ENCODE measurements around the gene PYGB. TPM values are rescaled to one million over a fixed set of nuclear protein-coding genes. Genes with fewer than 3 reads are reported as not detected.

PYGB gene
- total RNA-seq, 1 donor from 2014 or later = 46.6 TPM

DNA sequence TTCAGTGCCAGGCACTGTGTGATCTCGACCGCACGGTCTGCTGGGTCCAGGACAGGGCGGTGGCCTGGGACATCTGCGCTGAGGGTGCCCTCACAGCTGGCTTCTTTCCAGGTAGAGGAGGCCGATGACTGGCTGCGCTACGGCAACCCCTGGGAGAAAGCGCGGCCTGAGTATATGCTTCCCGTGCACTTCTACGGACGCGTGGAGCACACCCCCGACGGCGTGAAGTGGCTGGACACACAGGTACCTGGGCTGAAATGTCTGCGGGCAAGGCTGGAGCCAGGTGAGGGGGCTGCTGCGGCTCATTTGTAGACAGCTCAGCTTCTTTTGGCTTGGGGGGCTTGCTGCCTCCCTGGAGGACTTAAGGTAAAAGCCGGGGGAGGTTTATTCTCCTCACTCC lies 26.6 kb downstream of the PYGB start:
- H3K36me3 Mint-ChIP-seq = peaks cover 23% of the 10 kb centered on the region

DNA sequence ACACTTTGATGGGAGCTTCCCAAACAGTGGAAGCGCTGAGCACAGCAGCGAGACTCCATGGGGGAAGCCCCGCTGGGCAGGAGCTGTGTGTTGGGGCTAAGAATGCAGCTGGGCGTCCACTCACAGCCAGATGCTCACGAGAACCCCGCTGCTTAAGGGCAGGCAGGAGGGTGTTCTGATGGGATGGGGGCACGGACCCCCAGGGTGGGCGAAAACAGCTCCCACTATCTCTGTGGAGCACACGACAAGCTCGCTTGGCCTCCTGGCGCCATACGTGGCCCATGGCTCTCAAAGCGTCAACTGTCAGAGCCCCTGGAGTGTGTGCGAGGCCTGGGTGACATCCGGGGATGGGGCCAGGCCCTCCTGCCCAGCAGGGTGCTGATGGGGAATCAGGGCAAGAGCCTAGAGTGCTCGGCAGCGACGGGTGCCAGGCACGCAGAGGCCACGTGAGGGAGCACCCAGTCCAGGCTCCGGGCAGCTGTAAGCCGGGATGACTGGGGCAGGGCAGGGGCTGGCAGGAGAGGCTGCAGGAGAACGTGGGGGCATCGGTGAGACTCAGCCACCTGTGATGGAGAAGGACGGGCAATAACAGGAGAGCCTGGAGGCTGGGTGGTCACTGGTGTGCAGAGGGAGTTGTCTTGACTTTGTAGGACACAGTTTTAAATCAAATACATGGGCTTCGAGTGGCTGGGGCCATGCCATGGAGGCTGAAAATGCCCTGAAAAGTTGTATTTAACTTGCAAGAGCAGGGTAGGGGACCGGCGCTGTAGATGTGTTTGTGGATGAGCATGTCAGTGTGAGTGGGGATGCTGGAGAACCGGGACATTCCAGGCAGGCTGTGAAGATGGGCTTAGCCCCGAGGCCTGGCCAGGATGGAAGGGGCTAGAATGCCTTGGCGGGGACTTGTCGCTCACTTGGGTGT lies 27.3 kb downstream of the PYGB start:
- H3K27me3 Mint-ChIP-seq (ENCODE audit: low read depth) = no peaks in the 10 kb centered on the region
- TF ChIP-seq, protein P1, sequence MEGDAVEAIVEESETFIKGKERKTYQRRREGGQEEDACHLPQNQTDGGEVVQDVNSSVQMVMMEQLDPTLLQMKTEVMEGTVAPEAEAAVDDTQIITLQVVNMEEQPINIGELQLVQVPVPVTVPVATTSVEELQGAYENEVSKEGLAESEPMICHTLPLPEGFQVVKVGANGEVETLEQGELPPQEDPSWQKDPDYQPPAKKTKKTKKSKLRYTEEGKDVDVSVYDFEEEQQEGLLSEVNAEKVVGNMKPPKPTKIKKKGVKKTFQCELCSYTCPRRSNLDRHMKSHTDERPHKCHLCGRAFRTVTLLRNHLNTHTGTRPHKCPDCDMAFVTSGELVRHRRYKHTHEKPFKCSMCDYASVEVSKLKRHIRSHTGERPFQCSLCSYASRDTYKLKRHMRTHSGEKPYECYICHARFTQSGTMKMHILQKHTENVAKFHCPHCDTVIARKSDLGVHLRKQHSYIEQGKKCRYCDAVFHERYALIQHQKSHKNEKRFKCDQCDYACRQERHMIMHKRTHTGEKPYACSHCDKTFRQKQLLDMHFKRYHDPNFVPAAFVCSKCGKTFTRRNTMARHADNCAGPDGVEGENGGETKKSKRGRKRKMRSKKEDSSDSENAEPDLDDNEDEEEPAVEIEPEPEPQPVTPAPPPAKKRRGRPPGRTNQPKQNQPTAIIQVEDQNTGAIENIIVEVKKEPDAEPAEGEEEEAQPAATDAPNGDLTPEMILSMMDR (IDR thresholded peaks at IDR 0.05; ENCODE audit: unreplicated experiment) = no peak
- no peak overlapping the region for H3K4me3 Mint-ChIP-seq
- H3K27ac Mint-ChIP-seq = no peak overlapping the region
- peaks cover 20% of the 10 kb centered on the region for H3K36me3 Mint-ChIP-seq
- no peaks in the 10 kb centered on the region for H3K9me3 Mint-ChIP-seq
- DNase-seq (ENCODE audit: low spot score in 2 of 2, unreplicated experiment in 2 of 2) = peak in 1 of 2 experiments; percentile 14
- no peaks in the 10 kb centered on the region for H3K4me1 Mint-ChIP-seq

More for the DNA sequence above, 26.6 kb downstream of the PYGB start:
- DNase-seq (ENCODE audit: low spot score in 2 of 2, unreplicated experiment in 2 of 2) = peak in 1 of 2 experiments; percentile 16
- H3K27ac Mint-ChIP-seq = no peak overlapping the region
- no peaks in the 10 kb centered on the region for H3K4me1 Mint-ChIP-seq
- TF ChIP-seq, protein P1 (IDR thresholded peaks at IDR 0.05; ENCODE audit: unreplicated experiment) = no peak
- no peak overlapping the region for H3K4me3 Mint-ChIP-seq
- H3K27me3 Mint-ChIP-seq (ENCODE audit: low read depth) = no peaks in the 10 kb centered on the region
- no peaks in the 10 kb centered on the region for H3K9me3 Mint-ChIP-seq

DNA sequence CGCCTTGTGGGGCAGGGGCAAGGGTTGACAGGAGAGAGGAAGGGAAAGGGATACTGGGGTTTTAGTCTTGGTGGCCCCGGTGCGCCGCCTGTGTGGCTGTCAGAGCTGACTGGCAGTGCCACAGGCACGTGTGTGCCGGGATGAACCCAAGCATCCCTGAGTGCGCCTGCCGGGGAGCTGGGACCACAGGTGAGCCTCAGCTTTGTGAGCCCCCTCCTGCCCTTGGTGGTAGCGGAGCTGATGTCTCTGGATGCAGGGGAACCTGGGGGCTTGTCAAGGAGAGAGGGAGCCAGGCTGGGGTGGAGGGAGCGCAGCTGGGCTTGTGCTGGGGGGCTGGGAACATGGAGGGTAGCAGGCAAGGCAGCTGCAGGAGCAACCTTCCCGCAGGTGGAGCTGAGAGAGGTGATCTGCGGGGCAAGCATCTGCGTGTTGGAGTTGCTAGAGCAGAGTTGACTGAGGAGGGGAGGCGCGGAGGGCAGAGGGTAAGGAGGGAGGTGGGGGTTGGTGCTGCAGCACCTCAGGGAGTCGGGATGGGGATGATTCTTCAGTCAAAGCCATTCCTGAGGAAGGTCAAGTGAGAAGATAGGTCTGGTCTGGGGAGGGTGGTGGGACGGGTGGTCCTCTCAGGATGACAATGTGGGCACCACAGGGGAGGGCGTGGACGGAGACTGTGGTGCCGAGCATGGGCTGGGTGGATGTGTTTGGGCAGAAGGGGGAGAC lies 28.1 kb downstream of the PYGB start:
- Mint-ChIP-seq H3K4me3 (no peak overlapping the region), H3K27ac (no peak overlapping the region), H3K36me3 (peaks cover 20% of the 10 kb centered on the region), H3K4me1 (no peaks in the 10 kb centered on the region), H3K9me3 (no peaks in the 10 kb centered on the region), H3K27me3 (ENCODE audit: low read depth) (no peaks in the 10 kb centered on the region)
- DNase-seq (ENCODE audit: low spot score in 2 of 2, unreplicated experiment in 2 of 2) = peak in 1 of 2 experiments; percentile 16
- TF ChIP-seq, protein P1 (IDR thresholded peaks at IDR 0.05; ENCODE audit: unreplicated experiment) = no peak

DNA sequence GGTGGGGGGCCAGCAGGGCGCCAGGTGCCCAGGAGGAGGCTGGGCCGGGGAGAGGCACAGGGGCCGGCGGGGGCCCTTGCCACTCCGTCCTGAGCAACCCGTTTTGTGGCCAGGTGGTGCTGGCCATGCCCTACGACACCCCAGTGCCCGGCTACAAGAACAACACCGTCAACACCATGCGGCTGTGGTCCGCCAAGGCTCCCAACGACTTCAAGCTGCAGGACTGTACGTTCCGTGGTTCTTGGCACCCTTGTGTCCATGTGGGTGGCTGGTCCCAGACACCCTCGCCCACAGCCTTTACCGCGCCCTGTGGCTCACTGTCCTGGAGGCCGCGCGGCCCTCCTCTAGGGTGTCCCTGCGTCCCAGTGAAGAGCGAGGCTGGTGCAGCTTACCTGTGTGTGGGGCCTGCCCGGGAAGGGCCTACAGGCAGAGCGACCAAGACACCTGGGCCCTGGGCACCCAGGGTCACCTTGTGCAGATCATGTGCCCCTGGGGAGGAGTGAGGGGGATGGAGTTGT lies 28.7 kb downstream of the PYGB start:
- TF ChIP-seq, protein P1 (IDR thresholded peaks at IDR 0.05; ENCODE audit: unreplicated experiment) = no peak
- H3K36me3 Mint-ChIP-seq = peaks cover 16% of the 10 kb centered on the region
- peak in 1 of 2 experiments; percentile 13 for DNase-seq (ENCODE audit: low spot score in 2 of 2, unreplicated experiment in 2 of 2)
- no peak overlapping the region for H3K27ac Mint-ChIP-seq
- no peak overlapping the region for H3K4me3 Mint-ChIP-seq
- H3K27me3 Mint-ChIP-seq (ENCODE audit: low read depth) = no peaks in the 10 kb centered on the region
- no peaks in the 10 kb centered on the region for H3K9me3 Mint-ChIP-seq
- H3K4me1 Mint-ChIP-seq = no peaks in the 10 kb centered on the region

DNA sequence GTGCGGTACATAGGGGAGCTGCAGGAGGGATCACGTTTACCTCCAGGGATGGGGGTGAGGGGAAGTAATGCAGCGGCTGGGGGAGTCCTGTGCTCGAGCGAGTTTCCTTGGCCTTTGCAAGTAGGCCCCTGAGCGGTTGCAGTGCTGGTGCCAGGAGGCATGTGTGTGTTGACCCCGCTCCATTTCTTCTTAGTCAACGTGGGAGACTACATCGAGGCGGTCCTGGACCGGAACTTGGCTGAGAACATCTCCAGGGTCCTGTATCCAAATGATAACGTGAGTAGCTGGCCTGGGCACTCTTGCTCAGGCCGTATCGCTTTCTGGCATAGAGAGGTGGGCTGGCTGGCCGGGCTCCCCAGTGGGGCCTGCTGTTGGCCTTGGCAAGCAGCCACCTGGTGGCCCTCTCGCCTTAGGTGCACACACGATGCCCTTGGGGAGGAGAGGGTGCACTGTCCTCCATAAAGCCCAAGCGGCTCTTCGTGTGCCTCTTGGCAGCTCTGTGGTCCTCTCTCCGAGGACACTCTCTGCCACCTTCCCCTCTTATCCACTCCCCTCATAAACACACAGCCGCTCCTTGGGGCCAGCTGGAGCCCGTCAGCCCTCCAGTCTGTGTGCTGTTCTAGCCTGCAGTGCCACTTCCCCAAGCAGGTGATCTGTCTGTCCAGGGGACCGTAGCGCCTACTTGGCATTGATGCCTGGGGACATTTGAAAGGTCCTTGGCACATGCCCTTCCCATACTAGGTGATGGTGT lies 29.3 kb downstream of the PYGB start:
- peak in 1 of 2 experiments; percentile 8 for DNase-seq (ENCODE audit: low spot score in 2 of 2, unreplicated experiment in 2 of 2)
- Mint-ChIP-seq H3K36me3 (peaks cover 15% of the 10 kb centered on the region), H3K27ac (no peak overlapping the region), H3K27me3 (ENCODE audit: low read depth) (no peaks in the 10 kb centered on the region), H3K4me3 (no peak overlapping the region), H3K4me1 (no peaks in the 10 kb centered on the region), H3K9me3 (no peaks in the 10 kb centered on the region)
- TF ChIP-seq, protein P1 (IDR thresholded peaks at IDR 0.05; ENCODE audit: unreplicated experiment) = no peak

Measured in mesothelial cell of epicardium (in vitro differentiated cells).